ENCODE data around the gene OR2T29. TPM values are rescaled to one million over a fixed set of nuclear protein-coding genes. Genes with fewer than 3 reads are reported as not detected.

Gene OR2T29
- total RNA-seq, 2 donors from 2014 or later = not detected

Other genes starting within 250 kb of the OR2T29 start
- not detected for gene OR2M7, start 238.2 kb downstream of the OR2T29 start, total RNA-seq
- gene OR14C36, start 214.0 kb downstream of the OR2T29 start, total RNA-seq = not detected
- gene OR2T4, start 201.1 kb downstream of the OR2T29 start, total RNA-seq = not detected
- gene OR2T6, start 187.0 kb downstream of the OR2T29 start, total RNA-seq = not detected
- not detected for gene OR2T1, start 159.7 kb downstream of the OR2T29 start, total RNA-seq
- not detected for gene OR2T2, start 117.1 kb downstream of the OR2T29 start, total RNA-seq
- not detected for gene OR2T3, start 89.4 kb downstream of the OR2T29 start, total RNA-seq
- not detected for gene OR2T5, start 74.2 kb downstream of the OR2T29 start, total RNA-seq
- gene OR2G6, start 54.7 kb downstream of the OR2T29 start, total RNA-seq = not detected
- gene OR2T34, start 12.0 kb upstream of the OR2T29 start, total RNA-seq = not detected
- gene OR2T10, start 34.9 kb upstream of the OR2T29 start, total RNA-seq = not detected
- gene OR2T11, start 72.3 kb upstream of the OR2T29 start, total RNA-seq = not detected
- not detected for gene OR2T35, start 82.5 kb upstream of the OR2T29 start, total RNA-seq
- not detected for gene OR2T27, start 92.8 kb upstream of the OR2T29 start, total RNA-seq
- not detected for gene OR14I1, start 140.0 kb upstream of the OR2T29 start, total RNA-seq
- gene LYPD8, start 193.0 kb upstream of the OR2T29 start, total RNA-seq = not detected

All from activated T-cell treated with anti-CD3 and anti-CD28 coated beads, Interleukin-2, amount 50 U/mL, for 72 hours (primary cell).